ENCODE results near the gene ITGB5. TPM values are rescaled to one million over a fixed set of nuclear protein-coding genes. Genes with fewer than 3 reads are reported as not detected.

The ITGB5 gene
- total RNA-seq, 1 experiment from 2014 or later = 146 TPM

DNA sequence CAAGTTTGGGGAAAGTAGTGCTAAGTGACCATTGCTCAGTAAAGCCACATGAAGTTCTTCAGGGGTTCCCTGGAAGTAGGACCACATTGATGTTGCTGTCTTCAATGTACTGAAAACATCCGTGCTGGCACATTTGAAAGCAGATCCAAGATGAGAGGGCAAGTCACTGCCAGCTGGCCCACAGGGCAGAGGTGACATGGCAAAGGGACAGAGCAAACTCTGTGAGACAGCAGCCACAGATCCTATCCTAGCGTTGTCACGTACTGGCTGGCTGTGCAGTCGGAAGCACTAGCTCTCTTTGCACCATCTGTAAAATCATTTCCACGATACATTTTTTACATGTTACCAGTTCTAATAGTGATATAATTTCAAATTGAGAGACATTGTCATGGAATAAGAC, 33.6 kb upstream of the ITGB5 start:
- Mint-ChIP-seq H3K36me3 (ENCODE audit: insufficient read depth in 1 of 3, low read depth in 3 of 3) (no peaks in the 10 kb centered on the region), H3K9me3 (no peaks in the 10 kb centered on the region), H3K27me3 (ENCODE audit: low read depth) (no peaks in the 10 kb centered on the region; the same call in 1 of the 2 replicates), H3K27ac (no peak overlapping the region), H3K4me3 (no peak overlapping the region), H3K4me1 (no peaks in the 10 kb centered on the region)
- no peak for DNase-seq
- H3K14ac ChIP-seq (ENCODE audit: insufficient read depth, low read length) = no peak overlapping the region
- H3K27me3 ChIP-seq (ENCODE audit: insufficient read depth, low read length) = no peaks in the 10 kb centered on the region
- TF ChIP-seq, protein P1, sequence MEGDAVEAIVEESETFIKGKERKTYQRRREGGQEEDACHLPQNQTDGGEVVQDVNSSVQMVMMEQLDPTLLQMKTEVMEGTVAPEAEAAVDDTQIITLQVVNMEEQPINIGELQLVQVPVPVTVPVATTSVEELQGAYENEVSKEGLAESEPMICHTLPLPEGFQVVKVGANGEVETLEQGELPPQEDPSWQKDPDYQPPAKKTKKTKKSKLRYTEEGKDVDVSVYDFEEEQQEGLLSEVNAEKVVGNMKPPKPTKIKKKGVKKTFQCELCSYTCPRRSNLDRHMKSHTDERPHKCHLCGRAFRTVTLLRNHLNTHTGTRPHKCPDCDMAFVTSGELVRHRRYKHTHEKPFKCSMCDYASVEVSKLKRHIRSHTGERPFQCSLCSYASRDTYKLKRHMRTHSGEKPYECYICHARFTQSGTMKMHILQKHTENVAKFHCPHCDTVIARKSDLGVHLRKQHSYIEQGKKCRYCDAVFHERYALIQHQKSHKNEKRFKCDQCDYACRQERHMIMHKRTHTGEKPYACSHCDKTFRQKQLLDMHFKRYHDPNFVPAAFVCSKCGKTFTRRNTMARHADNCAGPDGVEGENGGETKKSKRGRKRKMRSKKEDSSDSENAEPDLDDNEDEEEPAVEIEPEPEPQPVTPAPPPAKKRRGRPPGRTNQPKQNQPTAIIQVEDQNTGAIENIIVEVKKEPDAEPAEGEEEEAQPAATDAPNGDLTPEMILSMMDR (conservative IDR thresholded peaks at IDR 0.05) = no peak
- H2BK12ac ChIP-seq (ENCODE audit: insufficient read length, low read depth, low read length) = no peak overlapping the region
- no peaks in the 10 kb centered on the region for H4K20me1 ChIP-seq (ENCODE audit: control insufficient read depth, insufficient read depth, insufficient read length)
- H2BK120ac ChIP-seq (ENCODE audit: low read depth, low read length, poor library complexity, severe bottlenecking) = no peak overlapping the region
- no peak overlapping the region for H3K23ac ChIP-seq (ENCODE audit: insufficient read length, low read depth, low read length)
- no peak overlapping the region for H3K56ac ChIP-seq (ENCODE audit: insufficient read length, low read depth, low read length)
- no peak overlapping the region for H3K4me2 ChIP-seq (ENCODE audit: insufficient read depth, insufficient read length, low read length)
- H3K9me3 ChIP-seq (ENCODE audit: control insufficient read depth, low read depth, low read length) = no peaks in the 10 kb centered on the region
- no peaks in the 10 kb centered on the region for H3K23me2 ChIP-seq (ENCODE audit: insufficient read length, low read depth, low read length, poor library complexity, severe bottlenecking)
- no peak overlapping the region for H4K91ac ChIP-seq (ENCODE audit: insufficient read length, low read depth, low read length)
- no peak overlapping the region for H4K8ac ChIP-seq (replicated peaks; ENCODE audit: insufficient read length, low read depth, low read length)
- H3T11ph ChIP-seq (ENCODE audit: low read length) = no peak overlapping the region
- H4K5ac ChIP-seq (ENCODE audit: insufficient read length, low read depth, low read length) = no peak overlapping the region
- no peak overlapping the region for H2AK5ac ChIP-seq (ENCODE audit: insufficient read length, low read length)
- no peak overlapping the region for H3K27ac ChIP-seq (ENCODE audit: insufficient read length, low read depth, low read length)
- no peak overlapping the region for H2BK20ac ChIP-seq (ENCODE audit: low read depth, low read length, poor library complexity, severe bottlenecking)
- no peak overlapping the region for H2BK15ac ChIP-seq (ENCODE audit: low read depth, low read length)
- whole genome bisulfite sequencing (ENCODE audit: extremely low coverage, insufficient read length, low lambda C conversion rate) = no CpG with 5 or more reads among the region's 5 CpGs
- H3K9ac ChIP-seq (ENCODE audit: extremely low read depth, insufficient read length, low read length) = no peak overlapping the region
- H2BK5ac ChIP-seq (ENCODE audit: insufficient read length, low read length) = no peak overlapping the region
- H3K79me1 ChIP-seq (ENCODE audit: insufficient read depth, low read depth, low read length, poor library complexity, severe bottlenecking) = no peaks in the 10 kb centered on the region
- no peak overlapping the region for H3K18ac ChIP-seq (ENCODE audit: insufficient read length, low read depth, low read length)
- no peak overlapping the region for H2AFZ ChIP-seq (ENCODE audit: low read length)
- 0 out of 2 replicates have a peak, but pooled peaks cover 2% of the 10 kb centered on the region for H3K4me1 ChIP-seq (ENCODE audit: insufficient read depth, low read length)
- no peaks in the 10 kb centered on the region for H3K79me2 ChIP-seq (ENCODE audit: insufficient read depth, low read length)
- H3K4ac ChIP-seq (ENCODE audit: low read depth, low read length) = no peak overlapping the region
